WTC11 (cell line): Measurements from ENCODE around the gene C13orf46. TPM values are rescaled to one million over a fixed set of nuclear protein-coding genes. Genes with fewer than 3 reads are reported as not detected.
A peak's percentile ranks its signal among the peaks of the same experiment; 100 is the strongest.

Source experiments
- ATAC-seq: fragments of 200-7000 bp; cut with Tn5 transposase; 2 replicates; pipeline ENCODE4 v1.10.0; 2021; ENCODE audit warnings: mild to moderate bottlenecking, moderate library complexity
- CTCF ChIA-PET: fragments of 300-600 bp; sonication (Branson Sonifier 250); formaldehyde crosslinking; loops from one replicate; lab custom pipeline; 2021; ENCODE audit warnings: antibody characterized with exemption; lab: Charles Lee
- POLR2A ChIA-PET: fragments of 350-600 bp; sonication (Branson Sonifier 250); formaldehyde crosslinking; loops from one replicate; lab custom pipeline; 2021; ENCODE audit warnings: antibody characterized with exemption; lab: Charles Lee
- DNase-seq: peaks from one replicate; pipeline ENCODE4 v3.0.0; 2021; ENCODE audit warnings: low spot score
- H3K27ac Mint-ChIP-seq: 2 replicates; pipeline ENCODE4 v1.8.0; 2021; ENCODE audit warnings: mixed read lengths
- H3K27me3 Mint-ChIP-seq: 2 replicates; pipeline ENCODE4 v1.8.0; 2021; ENCODE audit warnings: low read depth, mild to moderate bottlenecking, moderate library complexity, mixed read lengths
- H3K36me3 Mint-ChIP-seq: 2 replicates; pipeline ENCODE4 v1.8.0; 2021; ENCODE audit warnings: mixed read lengths
- H3K4me1 Mint-ChIP-seq: 2 replicates; pipeline ENCODE4 v1.8.0; 2022; ENCODE audit warnings: mixed read lengths
- H3K4me3 Mint-ChIP-seq: 2 replicates; pipeline ENCODE4 v1.8.0; 2021; ENCODE audit warnings: mild to moderate bottlenecking, moderate library complexity, mixed read lengths
- H3K9me3 Mint-ChIP-seq: 2 replicates; pipeline ENCODE4 v1.8.0; 2021; ENCODE audit warnings: mixed read lengths
- FOXK1 ChIP-seq: sonication (generic); formaldehyde crosslinking; IDR thresholded peaks from 2 replicates; pipeline ENCODE4 v1.8.0; 2022; ENCODE audit warnings: mild to moderate bottlenecking, moderate library complexity, missing genetic modification reagents
- HMGA2 ChIP-seq: fragments of 250-450 bp; sonication (Bioruptor Pico); IDR thresholded peaks from 2 replicates; pipeline ENCODE4 v1.4.0; 2021; ENCODE audit warnings: mild to moderate bottlenecking, moderate library complexity
- JUN ChIP-seq: sonication (generic); formaldehyde crosslinking; IDR thresholded peaks from 2 replicates; pipeline ENCODE4 v1.8.0; 2023; ENCODE audit warnings: mild to moderate bottlenecking, missing genetic modification reagents
- MXD4 ChIP-seq: fragments of 250-450 bp; sonication (Bioruptor Pico); IDR thresholded peaks from 2 replicates; pipeline ENCODE4 v1.8.0; 2021; ENCODE audit warnings: mild to moderate bottlenecking, moderate library complexity, borderline replicate concordance
- MYBL2 ChIP-seq: sonication (generic); formaldehyde crosslinking; IDR thresholded peaks from 2 replicates; pipeline ENCODE4 v1.8.1; 2023; ENCODE audit warnings: mild to moderate bottlenecking, moderate library complexity, missing genetic modification reagents
- NFE2L1 ChIP-seq: sonication (generic); formaldehyde crosslinking; IDR thresholded peaks from 2 replicates; pipeline ENCODE4 v1.8.1; 2023; ENCODE audit warnings: missing genetic modification reagents
- NFYB ChIP-seq: sonication (generic); formaldehyde crosslinking; conservative IDR thresholded peaks from 2 replicates; pipeline ENCODE4 v1.8.0; 2022; ENCODE audit warnings: low read depth, missing genetic modification reagents
- NR2C2 ChIP-seq: sonication (generic); formaldehyde crosslinking; IDR thresholded peaks from 2 replicates; pipeline ENCODE4 v1.8.0; 2022; ENCODE audit warnings: mild to moderate bottlenecking, missing genetic modification reagents
- ZNF121 ChIP-seq: sonication (generic); formaldehyde crosslinking; IDR thresholded peaks from 2 replicates; pipeline ENCODE4 v1.8.0; 2023; ENCODE audit warnings: missing genetic modification reagents
- ZNF416 ChIP-seq: fragments of 250-450 bp; sonication (Bioruptor Pico); IDR thresholded peaks from 2 replicates; pipeline ENCODE4 v1.9.0; 2021; ENCODE audit warnings: mild to moderate bottlenecking, inconsistent platforms
- total RNA-seq: library from RNA; stranded (reverse); gene quantifications from 3 replicates; pipeline ENCODE4 v1.2.3, GENCODE V29; 2021
- TF ChIP-seq, protein P1 (sequence below): sonication (generic); formaldehyde crosslinking; IDR thresholded peaks from 2 replicates; pipeline ENCODE4 v1.8.1; 2023; ENCODE audit warnings: mild to moderate bottlenecking, missing genetic modification reagents
- TF ChIP-seq, protein P2 (sequence below): sonication (generic); formaldehyde crosslinking; IDR thresholded peaks from 2 replicates; pipeline ENCODE4 v1.8.0; 2023; ENCODE audit warnings: mild to moderate bottlenecking, missing genetic modification reagents
- TF ChIP-seq, protein P3 (sequence below): sonication (generic); formaldehyde crosslinking; IDR thresholded peaks from 2 replicates; pipeline ENCODE4 v1.8.0; 2022; ENCODE audit warnings: missing genetic modification reagents
- TF ChIP-seq, protein P4 (sequence below): sonication (generic); formaldehyde crosslinking; IDR thresholded peaks from 2 replicates; pipeline ENCODE4 v1.8.1; 2022; ENCODE audit warnings: mild to moderate bottlenecking, missing genetic modification reagents, moderate library complexity, borderline replicate concordance
- TF ChIP-seq, protein P5 (sequence below): sonication (generic); formaldehyde crosslinking; conservative IDR thresholded peaks from 2 replicates; pipeline ENCODE4 v1.8.1; 2023; ENCODE audit warnings: mild to moderate bottlenecking, low read depth, missing genetic modification reagents, moderate library complexity
- TF ChIP-seq, protein P6 (sequence below): sonication (generic); formaldehyde crosslinking; IDR thresholded peaks from 2 replicates; pipeline ENCODE4 v1.8.0; 2022; ENCODE audit warnings: mild to moderate bottlenecking, missing genetic modification reagents

Gene C13orf46
- total RNA-seq, 1 experiment from 2014 or later = 0.50 TPM

DNA sequence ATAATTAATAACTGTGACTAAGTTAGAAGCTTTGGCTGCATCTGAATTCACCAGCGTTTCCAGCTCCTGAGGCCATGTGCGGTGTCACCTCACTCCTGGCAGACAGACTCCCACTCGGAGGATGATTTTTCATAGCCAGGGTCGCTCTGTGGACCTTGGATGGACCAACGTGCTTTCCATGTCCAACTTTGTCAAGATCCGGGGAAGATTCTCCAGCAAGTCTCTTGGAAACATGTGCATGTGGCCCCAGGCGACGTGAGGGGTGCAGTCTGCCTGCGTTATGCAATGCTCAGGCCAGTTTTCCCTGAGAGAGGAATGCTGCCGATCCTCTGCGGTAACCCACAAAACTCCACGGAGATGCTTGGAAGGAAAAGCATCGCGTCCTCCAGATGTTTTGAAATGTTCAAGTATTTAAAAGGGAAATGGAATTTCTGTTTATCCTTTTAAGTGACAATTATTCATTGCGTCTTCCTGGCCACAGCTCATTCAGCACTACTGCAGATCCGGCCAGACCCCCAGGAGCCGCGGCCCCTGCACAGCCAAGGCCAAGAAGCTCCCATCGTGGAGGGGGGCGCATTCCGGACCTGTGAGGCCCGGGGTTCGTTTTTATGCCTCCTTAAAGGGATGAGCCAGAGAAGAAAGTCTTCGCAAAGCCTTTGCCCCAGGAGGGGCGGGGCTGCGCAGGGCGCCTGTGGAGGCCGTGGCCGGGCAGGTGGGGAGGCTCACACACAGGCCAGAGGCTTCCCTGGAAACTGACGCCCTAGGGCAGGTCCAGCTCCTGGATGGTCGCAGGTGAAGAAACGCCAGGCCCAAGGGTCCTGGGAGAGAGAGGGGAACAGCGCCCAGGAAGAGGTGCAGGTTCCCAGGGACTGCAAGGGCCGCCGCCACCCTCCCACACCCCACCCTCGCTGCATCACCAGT, 46.0 kb downstream of the C13orf46 start:
- no peaks in the 10 kb centered on the region for H3K36me3 Mint-ChIP-seq
- peaks cover 10% of the 10 kb centered on the region for H3K4me1 Mint-ChIP-seq
- POLR2A ChIA-PET = no interaction called here
- H3K4me3 Mint-ChIP-seq = no peak overlapping the region
- ATAC-seq = no peak
- H3K27ac Mint-ChIP-seq = no peak overlapping the region
- peaks cover 13% of the 10 kb centered on the region for H3K9me3 Mint-ChIP-seq
- TF ChIP-seq, protein P1, sequence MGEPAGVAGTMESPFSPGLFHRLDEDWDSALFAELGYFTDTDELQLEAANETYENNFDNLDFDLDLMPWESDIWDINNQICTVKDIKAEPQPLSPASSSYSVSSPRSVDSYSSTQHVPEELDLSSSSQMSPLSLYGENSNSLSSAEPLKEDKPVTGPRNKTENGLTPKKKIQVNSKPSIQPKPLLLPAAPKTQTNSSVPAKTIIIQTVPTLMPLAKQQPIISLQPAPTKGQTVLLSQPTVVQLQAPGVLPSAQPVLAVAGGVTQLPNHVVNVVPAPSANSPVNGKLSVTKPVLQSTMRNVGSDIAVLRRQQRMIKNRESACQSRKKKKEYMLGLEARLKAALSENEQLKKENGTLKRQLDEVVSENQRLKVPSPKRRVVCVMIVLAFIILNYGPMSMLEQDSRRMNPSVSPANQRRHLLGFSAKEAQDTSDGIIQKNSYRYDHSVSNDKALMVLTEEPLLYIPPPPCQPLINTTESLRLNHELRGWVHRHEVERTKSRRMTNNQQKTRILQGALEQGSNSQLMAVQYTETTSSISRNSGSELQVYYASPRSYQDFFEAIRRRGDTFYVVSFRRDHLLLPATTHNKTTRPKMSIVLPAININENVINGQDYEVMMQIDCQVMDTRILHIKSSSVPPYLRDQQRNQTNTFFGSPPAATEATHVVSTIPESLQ = no peak
- TF ChIP-seq JUN (CRISPR knock-in tag) (no peak), NFYB (CRISPR knock-in tag) (no peak), HMGA2 (CRISPR knock-in tag) (no peak), NR2C2 (CRISPR knock-in tag) (no peak), MYBL2 (CRISPR knock-in tag) (no peak), ZNF416 (CRISPR knock-in tag) (no peak)
- TF ChIP-seq, protein P2, sequence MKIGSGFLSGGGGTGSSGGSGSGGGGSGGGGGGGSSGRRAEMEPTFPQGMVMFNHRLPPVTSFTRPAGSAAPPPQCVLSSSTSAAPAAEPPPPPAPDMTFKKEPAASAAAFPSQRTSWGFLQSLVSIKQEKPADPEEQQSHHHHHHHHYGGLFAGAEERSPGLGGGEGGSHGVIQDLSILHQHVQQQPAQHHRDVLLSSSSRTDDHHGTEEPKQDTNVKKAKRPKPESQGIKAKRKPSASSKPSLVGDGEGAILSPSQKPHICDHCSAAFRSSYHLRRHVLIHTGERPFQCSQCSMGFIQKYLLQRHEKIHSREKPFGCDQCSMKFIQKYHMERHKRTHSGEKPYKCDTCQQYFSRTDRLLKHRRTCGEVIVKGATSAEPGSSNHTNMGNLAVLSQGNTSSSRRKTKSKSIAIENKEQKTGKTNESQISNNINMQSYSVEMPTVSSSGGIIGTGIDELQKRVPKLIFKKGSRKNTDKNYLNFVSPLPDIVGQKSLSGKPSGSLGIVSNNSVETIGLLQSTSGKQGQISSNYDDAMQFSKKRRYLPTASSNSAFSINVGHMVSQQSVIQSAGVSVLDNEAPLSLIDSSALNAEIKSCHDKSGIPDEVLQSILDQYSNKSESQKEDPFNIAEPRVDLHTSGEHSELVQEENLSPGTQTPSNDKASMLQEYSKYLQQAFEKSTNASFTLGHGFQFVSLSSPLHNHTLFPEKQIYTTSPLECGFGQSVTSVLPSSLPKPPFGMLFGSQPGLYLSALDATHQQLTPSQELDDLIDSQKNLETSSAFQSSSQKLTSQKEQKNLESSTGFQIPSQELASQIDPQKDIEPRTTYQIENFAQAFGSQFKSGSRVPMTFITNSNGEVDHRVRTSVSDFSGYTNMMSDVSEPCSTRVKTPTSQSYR = no peak
- TF ChIP-seq, protein P3, sequence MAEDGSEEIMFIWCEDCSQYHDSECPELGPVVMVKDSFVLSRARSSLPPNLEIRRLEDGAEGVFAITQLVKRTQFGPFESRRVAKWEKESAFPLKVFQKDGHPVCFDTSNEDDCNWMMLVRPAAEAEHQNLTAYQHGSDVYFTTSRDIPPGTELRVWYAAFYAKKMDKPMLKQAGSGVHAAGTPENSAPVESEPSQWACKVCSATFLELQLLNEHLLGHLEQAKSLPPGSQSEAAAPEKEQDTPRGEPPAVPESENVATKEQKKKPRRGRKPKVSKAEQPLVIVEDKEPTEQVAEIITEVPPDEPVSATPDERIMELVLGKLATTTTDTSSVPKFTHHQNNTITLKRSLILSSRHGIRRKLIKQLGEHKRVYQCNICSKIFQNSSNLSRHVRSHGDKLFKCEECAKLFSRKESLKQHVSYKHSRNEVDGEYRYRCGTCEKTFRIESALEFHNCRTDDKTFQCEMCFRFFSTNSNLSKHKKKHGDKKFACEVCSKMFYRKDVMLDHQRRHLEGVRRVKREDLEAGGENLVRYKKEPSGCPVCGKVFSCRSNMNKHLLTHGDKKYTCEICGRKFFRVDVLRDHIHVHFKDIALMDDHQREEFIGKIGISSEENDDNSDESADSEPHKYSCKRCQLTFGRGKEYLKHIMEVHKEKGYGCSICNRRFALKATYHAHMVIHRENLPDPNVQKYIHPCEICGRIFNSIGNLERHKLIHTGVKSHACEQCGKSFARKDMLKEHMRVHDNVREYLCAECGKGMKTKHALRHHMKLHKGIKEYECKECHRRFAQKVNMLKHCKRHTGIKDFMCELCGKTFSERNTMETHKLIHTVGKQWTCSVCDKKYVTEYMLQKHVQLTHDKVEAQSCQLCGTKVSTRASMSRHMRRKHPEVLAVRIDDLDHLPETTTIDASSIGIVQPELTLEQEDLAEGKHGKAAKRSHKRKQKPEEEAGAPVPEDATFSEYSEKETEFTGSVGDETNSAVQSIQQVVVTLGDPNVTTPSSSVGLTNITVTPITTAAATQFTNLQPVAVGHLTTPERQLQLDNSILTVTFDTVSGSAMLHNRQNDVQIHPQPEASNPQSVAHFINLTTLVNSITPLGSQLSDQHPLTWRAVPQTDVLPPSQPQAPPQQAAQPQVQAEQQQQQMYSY (CRISPR knock-in tag) = no peak
- TF ChIP-seq, protein P4, sequence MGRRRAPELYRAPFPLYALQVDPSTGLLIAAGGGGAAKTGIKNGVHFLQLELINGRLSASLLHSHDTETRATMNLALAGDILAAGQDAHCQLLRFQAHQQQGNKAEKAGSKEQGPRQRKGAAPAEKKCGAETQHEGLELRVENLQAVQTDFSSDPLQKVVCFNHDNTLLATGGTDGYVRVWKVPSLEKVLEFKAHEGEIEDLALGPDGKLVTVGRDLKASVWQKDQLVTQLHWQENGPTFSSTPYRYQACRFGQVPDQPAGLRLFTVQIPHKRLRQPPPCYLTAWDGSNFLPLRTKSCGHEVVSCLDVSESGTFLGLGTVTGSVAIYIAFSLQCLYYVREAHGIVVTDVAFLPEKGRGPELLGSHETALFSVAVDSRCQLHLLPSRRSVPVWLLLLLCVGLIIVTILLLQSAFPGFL (CRISPR knock-in tag) = no peak
- TF ChIP-seq, all 79 proteins: peak for 0
- CTCF ChIA-PET = interaction anchor here (1.1 kb wide), 1 partner anchor 187 kb away, joined by 3 read pairs; no protein-coding TSS in a partner anchor
- H3K27me3 Mint-ChIP-seq = no peaks in the 10 kb centered on the region; the same call in 1 of the 2 replicates
- peak; percentile 7 for DNase-seq

DNA sequence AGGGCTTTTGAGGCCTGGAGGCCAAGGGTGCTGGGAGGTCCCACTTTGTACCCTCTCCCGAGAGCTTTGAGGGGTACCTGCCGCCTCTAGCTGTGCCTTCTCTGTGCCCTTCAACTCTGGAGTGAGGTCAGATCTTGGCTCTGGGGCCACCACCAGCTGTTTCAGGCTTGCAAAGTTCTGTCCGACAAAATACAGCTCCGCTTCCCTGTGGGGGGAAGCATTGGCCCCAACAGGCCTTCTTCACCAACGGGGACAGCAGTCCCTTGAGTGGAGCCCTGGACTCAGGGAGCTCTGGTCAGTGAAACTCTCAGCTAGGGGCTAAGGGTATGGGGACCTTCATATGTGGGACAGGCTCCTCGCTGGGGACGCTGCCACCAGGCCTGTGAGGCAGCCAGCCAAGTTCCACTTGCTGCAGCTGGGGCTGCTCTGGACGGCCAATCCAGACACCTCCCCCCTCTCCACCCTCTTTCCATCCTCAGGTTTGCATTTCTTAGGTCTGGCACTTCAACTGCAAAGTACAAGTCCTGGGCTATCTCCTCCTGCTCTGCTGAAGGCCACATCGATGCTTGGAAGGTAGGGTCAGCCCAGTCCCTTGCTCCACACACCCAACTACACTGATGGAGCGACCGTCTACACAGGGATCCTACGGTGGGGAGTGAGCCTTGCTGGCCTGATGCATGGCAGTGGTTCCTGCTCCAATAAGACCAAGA, 46.8 kb downstream of the C13orf46 start:
- H3K9me3 Mint-ChIP-seq = peaks cover 20% of the 10 kb centered on the region
- POLR2A ChIA-PET = no interaction called here
- CTCF ChIA-PET = interaction anchor here (1.1 to 1.5 kb wide), 2 partner anchors 20 to 186 kb away, joined by 3 read pairs; no protein-coding TSS in a partner anchor
- no peaks in the 10 kb centered on the region; the same call in 1 of the 2 replicates for H3K27me3 Mint-ChIP-seq
- no peak overlapping the region for H3K4me3 Mint-ChIP-seq
- peak; percentile 4 for DNase-seq
- no peak overlapping the region for H3K27ac Mint-ChIP-seq
- ATAC-seq = no peak
- peaks cover 2% of the 10 kb centered on the region for H3K36me3 Mint-ChIP-seq
- H3K4me1 Mint-ChIP-seq = peaks cover 10% of the 10 kb centered on the region
- no peak for TF ChIP-seq NFE2L1 (CRISPR knock-in tag)
- no peak for TF ChIP-seq ZNF121
- no peak for TF ChIP-seq MXD4 (CRISPR knock-in tag)
- TF ChIP-seq, protein P5, sequence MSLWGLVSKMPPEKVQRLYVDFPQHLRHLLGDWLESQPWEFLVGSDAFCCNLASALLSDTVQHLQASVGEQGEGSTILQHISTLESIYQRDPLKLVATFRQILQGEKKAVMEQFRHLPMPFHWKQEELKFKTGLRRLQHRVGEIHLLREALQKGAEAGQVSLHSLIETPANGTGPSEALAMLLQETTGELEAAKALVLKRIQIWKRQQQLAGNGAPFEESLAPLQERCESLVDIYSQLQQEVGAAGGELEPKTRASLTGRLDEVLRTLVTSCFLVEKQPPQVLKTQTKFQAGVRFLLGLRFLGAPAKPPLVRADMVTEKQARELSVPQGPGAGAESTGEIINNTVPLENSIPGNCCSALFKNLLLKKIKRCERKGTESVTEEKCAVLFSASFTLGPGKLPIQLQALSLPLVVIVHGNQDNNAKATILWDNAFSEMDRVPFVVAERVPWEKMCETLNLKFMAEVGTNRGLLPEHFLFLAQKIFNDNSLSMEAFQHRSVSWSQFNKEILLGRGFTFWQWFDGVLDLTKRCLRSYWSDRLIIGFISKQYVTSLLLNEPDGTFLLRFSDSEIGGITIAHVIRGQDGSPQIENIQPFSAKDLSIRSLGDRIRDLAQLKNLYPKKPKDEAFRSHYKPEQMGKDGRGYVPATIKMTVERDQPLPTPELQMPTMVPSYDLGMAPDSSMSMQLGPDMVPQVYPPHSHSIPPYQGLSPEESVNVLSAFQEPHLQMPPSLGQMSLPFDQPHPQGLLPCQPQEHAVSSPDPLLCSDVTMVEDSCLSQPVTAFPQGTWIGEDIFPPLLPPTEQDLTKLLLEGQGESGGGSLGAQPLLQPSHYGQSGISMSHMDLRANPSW (CRISPR knock-in tag) = no peak
- TF ChIP-seq, protein P6, sequence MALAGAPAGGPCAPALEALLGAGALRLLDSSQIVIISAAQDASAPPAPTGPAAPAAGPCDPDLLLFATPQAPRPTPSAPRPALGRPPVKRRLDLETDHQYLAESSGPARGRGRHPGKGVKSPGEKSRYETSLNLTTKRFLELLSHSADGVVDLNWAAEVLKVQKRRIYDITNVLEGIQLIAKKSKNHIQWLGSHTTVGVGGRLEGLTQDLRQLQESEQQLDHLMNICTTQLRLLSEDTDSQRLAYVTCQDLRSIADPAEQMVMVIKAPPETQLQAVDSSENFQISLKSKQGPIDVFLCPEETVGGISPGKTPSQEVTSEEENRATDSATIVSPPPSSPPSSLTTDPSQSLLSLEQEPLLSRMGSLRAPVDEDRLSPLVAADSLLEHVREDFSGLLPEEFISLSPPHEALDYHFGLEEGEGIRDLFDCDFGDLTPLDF (CRISPR knock-in tag) = no peak
- no peak for TF ChIP-seq FOXK1 (CRISPR knock-in tag)
